GM19043 (cell line): ENCODE results near the gene PRKD1.

Experiments used
- ATAC-seq: cut with Tn5 transposase; IDR thresholded peaks from one replicate; pipeline ENCODE4 v1.9.1; 2021; ENCODE audit warnings: low read depth; ENCODE audit not compliant: unreplicated experiment

PRKD1 gene

DNA sequence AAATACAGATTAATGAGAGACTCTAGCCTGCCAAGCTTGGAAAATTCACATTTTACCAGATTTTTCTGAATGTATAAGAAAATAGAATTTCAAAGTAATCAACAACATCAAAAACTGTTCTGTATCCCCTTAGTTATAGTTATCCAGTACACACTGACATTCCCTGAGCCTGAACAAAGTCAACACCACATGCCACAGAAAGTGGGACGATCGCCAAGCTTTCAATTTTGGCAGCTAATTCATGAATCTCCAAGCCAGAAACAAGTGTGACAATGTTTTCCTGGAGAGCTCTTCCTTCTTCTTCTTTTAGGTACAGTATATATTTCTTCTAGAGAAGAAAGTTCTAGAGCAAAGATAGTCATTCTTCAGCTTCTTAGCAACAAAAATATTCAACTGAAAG is 290.2 kb downstream of the PRKD1 start:
- no peak for ATAC-seq

DNA sequence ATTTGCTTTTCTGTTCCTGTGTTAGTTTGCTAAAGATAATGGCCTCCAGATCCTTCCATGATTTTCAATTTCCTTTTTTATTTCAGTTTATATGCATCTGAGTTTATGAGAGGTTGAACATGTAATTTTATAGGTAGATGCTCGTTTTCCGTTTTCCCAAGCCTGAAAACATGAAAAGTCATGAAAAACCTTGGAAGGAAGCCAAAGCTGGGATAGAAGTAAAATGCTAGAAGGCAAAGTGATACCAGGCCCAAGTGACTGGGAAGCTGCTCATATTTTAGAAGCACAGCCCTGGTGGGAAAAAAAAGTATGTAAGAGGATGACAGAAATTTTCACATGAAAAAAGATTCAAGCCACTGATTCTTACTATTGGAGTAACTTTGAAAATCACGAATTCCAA is 290.8 kb downstream of the PRKD1 start:
- no peak for ATAC-seq

DNA sequence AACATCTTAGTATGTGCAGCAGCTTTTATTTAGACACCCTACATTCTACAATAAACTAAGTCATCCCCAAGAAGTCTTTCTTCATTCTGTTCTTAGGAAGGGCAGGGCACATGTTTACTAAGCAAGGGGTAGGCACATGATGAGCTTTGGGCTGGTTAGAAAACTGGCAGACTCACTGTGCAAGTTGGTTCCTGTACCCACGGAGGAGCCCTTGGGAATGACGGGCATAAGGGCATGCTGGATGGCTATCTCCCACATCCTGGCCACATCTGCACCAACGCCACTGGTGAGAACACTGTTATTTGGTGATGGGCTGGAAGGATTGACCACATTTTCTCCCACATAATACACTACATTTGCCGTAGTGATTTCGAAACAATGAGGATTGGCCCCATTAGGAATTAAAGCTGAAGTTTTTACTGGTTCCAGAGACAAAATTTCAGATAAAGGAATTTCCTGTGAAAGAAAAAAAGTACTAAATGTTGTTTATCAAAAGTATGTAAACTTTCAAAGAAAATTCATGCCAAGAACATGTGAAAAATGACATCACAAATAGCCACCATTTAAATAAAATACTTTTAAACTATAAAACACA is 297.0 kb downstream of the PRKD1 start:
- ATAC-seq: no peak

DNA sequence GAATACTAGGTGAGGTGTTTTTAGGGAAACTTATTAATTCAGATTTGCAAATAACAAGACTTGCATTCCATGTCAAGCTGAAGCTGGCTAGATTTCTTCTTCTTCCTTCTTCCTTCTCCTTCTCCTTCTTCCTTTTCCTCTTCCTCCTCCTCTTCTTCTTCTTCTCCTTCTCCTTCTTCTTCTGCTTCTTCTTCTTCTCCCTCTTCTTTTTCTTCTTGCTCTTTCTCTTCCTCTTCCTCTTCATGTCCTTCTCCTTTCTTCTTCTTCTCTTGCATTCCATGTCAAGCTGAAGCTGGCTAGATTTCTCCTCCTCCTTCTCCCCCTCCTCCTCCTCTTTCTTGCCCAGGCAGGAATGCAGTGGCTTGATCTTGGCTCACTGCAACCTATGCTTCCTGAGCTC is 297.8 kb downstream of the PRKD1 start:
- no peak for ATAC-seq

DNA sequence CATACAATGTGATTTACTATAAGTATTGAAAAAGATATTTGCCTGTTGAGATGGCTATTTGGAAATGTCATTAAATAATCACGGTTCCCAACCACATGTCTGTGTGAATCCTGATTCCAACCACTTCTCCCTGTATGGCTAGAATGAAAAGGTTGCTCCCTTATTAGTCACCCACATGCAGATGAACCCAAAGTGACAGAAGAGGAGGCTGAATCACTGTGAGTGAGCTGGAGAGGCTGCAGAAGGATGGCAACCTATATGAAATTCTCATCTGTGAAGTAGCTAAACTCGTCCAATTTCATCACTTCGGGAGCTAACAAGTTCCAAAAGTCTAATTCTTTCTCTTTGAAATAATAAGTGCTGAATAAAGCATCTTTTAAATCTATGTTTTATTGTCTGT is 300.5 kb downstream of the PRKD1 start:
- no peak for ATAC-seq

DNA sequence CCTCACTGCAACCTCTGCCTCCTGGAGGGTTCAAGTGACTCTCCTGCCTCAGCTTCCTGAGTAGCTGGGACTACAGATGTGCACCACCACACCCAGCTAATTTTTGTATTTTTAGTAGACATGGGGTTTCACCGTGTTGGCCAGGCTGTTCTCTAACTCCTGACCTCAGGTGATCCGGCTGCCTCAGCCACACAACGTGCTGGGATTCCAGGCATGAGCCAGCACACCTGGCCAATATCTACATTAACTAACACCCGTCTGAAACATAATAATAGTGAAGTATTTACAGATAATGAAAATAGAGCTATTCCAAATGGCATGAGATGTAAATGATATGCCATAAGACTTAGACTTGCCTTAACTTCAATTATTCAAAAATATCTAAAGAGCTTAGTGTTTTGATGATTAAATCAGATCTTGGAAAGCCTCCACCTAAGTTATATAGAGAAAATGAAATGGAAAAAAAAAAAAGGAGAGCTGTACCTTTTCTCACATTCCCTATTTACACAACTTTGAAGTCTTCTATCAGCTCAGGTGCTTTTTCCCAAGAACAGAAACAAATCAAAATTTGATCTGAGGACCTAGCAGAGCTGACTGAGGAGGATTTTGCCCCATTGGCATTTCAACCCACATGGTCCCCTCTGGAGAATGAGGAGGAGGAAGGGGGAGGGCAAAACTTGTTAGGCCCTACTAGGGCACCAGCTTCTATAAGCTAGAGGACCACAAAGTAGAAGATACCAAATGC is 309.2 kb downstream of the PRKD1 start:
- no peak for ATAC-seq

DNA sequence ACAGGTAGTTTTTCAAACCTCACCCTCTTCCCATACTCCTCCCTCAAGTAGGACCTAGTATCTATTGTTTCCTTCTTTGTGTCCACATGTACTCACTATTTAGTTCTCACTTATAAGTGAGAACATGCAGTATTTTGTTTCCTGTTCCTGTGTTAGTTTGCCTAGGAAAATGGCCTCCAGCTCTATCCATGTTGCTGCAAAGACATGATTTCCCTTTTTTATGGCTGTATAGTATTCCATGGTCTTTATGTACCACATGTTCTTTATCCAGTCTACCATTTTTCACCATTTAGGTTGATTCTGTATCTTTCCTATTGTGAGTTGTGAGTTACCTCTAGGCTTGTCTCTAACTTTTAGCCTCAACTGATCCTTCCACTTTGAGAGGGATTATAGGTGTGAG is 310.7 kb downstream of the PRKD1 start:
- no peak for ATAC-seq

DNA sequence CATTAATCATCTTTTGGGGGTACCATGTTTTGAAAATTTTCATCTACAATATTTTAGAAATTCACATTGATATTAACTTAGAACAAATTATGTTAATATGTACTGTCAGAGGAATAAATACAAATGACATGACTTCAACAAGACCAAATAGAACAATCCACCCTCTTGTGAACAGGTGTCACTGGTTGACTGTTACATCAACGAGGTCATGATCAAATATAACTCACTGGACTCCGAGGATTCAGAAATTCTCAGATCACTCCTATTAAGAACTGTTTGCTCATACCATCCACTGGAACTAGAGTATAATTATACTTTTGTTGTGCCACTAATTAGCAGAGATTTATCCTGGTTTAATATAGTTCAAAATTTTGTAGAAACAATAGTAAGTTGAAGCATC is 318.8 kb downstream of the PRKD1 start:
- ATAC-seq: no peak

DNA sequence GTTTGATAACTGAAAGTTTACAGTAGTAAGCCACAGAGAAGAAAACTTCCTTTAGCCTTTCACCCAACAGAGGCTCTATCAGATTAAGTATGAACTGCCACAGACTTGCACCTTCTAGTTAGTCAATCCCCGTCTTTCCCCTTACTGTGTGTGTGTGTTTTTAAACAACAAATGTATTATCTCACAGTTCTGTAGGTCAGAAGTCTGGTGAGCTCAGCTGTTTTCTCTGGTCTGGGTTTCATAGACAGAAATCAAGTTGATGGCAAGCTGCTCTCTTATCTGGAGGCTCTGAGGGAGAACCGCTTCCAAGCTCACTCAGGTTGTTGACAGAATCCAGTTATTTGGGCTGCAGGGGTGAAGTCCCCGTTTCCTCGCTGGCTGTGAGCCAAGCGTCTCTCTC is 320.5 kb downstream of the PRKD1 start:
- no peak for ATAC-seq

DNA sequence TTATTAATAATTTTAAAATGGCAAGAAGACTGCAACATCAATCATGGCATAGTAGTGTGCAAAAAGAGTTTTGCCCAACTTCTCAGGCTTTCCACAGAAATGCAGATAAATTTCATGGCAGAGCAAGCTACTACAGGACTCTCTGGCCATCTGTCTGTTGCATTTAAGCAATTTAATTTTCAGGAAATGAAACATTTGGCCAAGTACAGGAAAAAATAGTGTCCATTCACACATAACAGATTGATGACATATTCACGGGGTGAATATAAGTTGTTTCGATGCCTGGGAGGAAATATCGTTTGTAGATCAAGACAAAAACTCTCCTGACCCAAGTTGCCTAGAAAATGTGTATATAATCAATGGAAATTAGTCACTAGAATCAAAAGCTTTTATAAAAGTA is 324.0 kb downstream of the PRKD1 start:
- ATAC-seq: no peak

DNA sequence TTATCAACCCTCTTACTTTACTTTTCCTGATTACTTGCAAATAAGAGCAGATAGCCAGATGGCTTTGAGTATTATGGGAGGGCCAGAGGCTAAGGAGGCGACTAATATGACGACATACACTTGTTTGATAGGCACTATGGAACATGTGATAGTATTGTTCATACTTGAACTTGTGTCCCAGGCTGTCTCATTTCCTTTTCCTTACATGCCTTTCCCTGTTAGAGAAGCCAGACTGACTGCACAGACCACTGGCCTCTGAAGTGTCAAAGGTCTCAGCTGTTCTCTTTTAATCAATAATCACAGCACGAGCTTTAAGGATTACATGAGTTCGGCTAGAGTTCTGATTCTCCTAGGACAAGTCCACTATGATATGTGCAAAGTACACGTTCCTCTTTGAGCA is 326.0 kb downstream of the PRKD1 start:
- ATAC-seq: no peak

DNA sequence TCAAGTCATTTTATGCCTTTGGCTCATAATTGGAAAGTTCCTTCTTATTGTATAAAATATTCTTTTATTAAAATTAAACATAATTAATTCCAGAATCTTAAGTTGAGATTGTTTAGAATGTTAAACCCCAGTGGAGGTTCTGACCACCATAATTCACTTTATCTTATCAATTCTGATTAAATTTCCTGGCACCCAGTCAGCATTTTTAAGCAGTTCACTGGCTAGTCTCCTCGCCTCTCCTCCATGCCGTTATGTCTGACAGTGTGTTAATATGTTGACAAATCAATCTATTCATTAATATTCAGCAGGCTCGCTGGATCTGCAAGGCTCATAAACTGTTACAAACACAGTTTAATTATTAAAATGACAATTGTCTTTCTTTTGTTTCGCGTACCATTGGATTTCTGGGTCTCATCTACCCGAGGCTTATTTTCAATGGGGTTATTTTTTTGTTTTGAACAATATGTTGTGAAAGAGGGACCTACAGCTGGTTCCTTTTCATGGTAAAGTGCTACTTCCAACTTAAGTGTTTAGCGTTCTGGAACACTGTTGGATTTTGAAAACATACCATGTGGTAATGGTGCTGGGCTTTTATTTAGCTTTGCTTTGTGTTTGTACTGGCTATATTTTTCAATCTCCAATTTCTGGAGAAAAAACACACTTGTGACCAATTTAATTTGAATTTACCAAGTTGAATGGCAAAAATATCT is 339.7 kb downstream of the PRKD1 start:
- no peak for ATAC-seq

DNA sequence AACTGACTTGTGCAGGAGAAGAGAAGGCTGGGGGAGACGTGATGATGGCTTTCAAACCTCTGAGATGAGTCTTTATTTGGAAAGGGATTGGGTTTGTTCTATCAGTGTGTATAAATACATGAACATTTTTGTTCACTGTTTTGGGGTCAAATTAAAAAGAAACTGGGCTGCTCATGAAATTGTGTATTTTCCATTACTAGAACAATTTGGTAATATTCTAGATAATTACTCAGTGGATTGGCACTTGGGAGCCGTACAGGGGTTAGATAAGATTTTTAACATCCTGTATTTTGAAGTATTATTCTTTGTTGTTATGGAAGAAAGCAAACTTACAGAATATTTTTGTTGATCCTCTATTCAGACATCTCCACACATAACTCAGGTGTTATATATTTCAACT is 340.6 kb downstream of the PRKD1 start:
- ATAC-seq: no peak

DNA sequence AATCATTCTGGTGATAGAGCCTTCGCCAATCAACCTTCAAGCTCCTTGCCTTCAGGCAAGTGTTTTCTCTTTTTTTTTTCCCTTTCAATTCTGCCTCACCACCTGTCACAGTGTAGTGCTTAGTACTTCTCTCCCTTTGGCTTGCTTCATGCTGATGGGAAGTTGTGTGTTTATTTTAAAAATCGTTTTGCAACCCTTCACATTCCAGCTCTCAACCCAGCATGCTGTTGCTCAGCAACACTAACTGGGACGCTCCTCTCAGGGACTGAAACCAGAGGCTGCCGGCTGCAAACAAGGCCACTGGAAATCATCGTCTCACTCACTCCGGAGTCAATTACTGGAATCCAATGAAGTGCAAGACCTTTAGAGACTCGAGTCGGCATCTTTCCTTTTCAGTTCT is 342.7 kb downstream of the PRKD1 start:
- no peak for ATAC-seq

DNA sequence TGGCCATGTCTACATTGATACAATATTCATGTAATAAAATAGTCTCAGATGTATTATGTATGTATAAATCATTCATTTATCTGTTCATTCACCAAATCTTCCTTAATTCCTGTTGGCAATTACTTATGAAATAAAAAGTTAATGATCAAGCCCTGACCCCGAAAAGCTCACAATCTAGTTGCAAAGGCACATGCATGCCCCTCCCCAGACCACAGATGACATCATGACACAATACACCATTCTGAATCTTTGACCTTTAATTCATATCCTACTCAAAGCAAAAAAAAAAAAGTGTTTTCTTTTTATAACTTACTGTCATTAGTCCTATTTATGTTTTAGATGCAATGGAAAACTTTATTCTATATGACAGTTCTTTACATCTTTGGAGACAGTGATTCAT is 346.9 kb downstream of the PRKD1 start:
- no peak for ATAC-seq

DNA sequence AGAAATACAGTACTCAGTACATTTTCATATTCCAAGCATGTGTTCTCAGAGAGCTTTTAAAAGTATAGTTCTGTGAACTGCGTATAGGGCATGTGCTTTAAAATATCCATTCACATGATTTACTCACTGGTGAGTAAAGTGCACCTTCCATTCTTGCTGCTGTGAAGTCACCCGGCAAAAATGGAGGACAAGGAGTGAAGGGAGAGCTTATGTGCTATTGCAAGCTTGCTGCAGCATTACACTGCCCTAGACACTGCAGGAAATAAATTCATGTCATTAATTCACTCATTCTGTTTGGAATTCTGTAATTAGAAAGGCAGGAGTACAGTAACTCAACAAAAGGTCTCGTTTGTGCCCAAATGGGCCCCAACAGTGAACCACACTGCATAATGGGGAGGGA is 347.8 kb downstream of the PRKD1 start:
- ATAC-seq: no peak

DNA sequence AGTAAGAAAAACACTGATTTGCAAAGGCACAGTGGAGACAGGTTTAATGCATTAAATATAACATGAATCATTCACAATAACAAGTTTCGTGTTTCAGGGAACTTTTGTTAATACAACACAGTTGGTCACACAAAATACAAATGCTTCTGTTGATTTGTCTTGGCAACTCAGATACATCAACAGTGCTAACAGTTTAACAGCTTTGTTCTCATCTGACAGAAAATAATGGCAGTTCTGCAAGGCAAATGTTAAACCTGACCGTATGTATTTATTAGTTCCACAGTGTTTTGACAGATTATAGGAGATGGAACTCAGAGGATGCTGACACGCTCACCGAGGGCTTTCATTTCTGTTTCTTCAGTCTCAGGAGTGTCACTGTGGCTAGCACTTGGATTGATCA is 350.7 kb downstream of the PRKD1 start:
- ATAC-seq: no peak

DNA sequence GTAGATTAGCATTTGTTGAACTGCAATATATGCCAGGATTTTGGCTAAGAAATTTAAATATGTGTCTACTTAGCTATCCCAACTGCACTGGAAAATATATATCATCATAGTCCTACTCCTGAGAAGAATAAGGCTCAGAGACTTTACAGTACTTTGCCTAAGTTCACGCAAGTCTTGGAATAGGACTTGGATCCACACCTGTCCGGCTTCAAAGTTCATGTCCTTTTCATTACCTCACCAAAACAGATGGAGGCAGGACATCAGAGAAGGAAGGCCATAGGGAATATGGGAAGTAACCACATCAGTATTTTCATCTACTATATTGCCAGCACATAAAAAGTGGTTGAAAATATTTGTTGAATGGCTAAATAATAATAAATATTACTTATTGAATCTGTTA is 358.5 kb downstream of the PRKD1 start:
- ATAC-seq: no peak

DNA sequence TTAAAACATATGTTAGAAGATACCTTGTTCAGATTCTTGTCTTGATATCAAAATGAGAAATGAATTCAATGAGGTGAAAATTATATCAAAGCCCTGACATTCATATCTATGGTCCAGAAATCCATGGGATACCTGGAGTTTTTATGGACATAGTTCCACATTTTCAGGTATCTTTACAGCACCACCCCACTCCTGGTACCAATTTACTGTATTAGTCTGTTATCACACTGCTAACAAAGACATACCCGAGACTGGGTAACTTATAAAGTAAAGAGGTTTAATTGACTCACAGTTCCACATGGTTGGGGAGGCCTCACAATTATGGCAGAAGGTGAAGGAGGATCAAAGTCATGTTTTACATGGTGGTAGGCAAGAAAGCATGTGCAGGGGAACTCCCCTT is 361.5 kb downstream of the PRKD1 start:
- no peak for ATAC-seq

DNA sequence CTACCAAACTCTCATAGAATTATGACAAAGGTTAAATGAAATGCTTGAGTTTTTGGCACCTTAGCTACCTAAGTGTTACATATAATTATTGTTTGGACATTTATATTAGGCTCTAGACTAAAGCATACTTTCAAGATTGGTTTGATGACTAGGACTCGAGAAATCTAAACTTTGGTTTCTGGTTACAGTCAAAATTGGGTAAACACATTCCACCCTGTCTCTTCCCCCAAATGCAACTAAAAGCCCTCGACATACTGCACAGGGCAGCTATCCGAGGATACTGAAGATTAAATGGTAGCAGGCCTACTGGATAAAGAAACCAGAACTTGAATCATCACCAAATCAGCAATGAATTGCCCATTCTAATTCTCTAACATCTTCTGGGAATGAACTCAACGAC is 369.1 kb downstream of the PRKD1 start:
- no peak for ATAC-seq

DNA sequence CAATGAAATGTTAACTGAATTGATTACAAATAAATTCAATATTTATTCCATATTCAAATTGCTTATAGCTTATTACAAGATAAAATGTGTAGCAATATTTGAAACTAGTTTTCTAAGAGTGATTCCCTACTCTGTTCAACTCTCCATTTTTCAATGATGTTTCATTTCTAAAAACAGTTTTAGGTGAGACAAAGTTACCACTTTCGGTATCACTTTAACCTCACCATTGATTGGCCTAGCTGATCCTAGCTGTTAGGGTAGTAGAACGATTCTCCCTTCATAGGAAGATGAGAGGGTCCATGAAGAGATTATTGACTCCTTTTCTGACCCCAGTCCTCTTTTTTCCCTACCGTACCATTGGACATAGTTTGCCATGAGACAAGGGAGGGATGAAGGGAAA is 373.3 kb downstream of the PRKD1 start:
- ATAC-seq: no peak

DNA sequence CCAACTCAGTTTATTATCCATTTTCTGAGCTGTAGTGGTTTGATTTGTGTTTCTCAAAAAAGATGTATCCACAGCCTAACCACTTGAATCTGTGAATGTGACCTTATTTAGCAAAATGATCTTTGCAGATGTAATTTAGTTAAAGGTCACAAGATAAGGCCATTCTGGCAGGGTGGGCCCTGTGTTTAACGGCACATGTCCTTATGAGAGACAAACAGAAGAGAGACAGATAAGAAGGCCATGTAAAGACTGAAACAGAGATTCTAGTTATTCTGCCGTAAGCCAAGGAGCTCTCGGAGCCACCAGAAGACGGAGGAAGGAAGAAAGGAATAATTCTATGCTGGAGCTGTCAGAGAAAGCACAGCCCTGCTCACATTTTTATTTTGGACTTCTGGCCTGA is 374.2 kb downstream of the PRKD1 start:
- ATAC-seq: no peak
